B cell (primary cell): ENCODE data around the gene MORC4.

ENCODE experiments used
- EZH2 ChIP-seq: IDR thresholded peaks from 2 replicates; pipeline ENCODE4 v1.6.1; 2012; ENCODE audit warnings: borderline replicate concordance, low read depth, mild to moderate bottlenecking, moderate library complexity, low read length; ENCODE audit not compliant: insufficient read depth, poor library complexity, severe bottlenecking
- TF ChIP-seq, protein P1 (sequence below): fragments of 200-600 bp; IDR thresholded peaks from one replicate; pipeline ENCODE4 v1.8.0; 2022; ENCODE audit warnings: antibody characterized with exemption, mild to moderate bottlenecking

DNA sequence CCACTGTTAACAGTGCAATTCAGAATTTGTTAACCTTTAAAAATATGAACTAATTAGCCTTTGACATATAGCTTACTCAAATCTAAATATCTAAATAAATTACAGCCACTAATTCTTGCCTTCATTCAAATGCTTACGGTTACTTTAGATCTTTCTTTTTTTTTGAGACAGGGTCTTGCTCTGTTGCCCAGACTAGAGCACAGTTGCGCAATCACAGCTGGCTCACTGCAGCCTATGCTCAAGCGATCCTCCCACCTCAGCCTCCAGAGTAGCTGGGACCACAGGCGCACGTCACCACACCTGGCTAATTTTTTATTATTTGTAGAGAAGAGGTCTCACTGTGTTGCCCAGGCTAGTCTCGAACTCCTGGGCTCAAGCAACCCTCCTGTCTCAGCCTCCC lies 48.8 kb downstream of the MORC4 start:
- TF ChIP-seq, protein P1, sequence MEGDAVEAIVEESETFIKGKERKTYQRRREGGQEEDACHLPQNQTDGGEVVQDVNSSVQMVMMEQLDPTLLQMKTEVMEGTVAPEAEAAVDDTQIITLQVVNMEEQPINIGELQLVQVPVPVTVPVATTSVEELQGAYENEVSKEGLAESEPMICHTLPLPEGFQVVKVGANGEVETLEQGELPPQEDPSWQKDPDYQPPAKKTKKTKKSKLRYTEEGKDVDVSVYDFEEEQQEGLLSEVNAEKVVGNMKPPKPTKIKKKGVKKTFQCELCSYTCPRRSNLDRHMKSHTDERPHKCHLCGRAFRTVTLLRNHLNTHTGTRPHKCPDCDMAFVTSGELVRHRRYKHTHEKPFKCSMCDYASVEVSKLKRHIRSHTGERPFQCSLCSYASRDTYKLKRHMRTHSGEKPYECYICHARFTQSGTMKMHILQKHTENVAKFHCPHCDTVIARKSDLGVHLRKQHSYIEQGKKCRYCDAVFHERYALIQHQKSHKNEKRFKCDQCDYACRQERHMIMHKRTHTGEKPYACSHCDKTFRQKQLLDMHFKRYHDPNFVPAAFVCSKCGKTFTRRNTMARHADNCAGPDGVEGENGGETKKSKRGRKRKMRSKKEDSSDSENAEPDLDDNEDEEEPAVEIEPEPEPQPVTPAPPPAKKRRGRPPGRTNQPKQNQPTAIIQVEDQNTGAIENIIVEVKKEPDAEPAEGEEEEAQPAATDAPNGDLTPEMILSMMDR: no peak
- TF ChIP-seq EZH2: no peak
